Measurements from ENCODE around the gene RGS7. TPM values are rescaled to one million over a fixed set of nuclear protein-coding genes. Genes with fewer than 3 reads are reported as not detected.

RGS7 gene
- total and polyA plus RNA-seq, 9 donors = 0.05 to 0.25 (median 0.10) TPM; not detected in 5

GRCh38 chr1:241130881-241131280 lies 226.1 kb downstream of the RGS7 start:
- no peaks in the 10 kb centered on the region for H3K9me3 ChIP-seq (replicated peaks; ENCODE audit: control insufficient read depth, low read depth, low read length)
- no peak overlapping the region for H3K4me3 ChIP-seq (ENCODE audit: low read length)
- no peaks in the 10 kb centered on the region for H3K27me3 ChIP-seq (ENCODE audit: control insufficient read depth, insufficient read depth, low read length)
- H3K27ac ChIP-seq (ENCODE audit: low read length) = no peak overlapping the region
- H3K4me1 ChIP-seq (ENCODE audit: control insufficient read depth, insufficient read depth, low read length) = no peaks in the 10 kb centered on the region
- DNase-seq = no peak
- WGBS (ENCODE audit: insufficient coverage) = no CpG with 5 or more reads among the region's 3 CpGs
- H3K36me3 ChIP-seq (ENCODE audit: control insufficient read depth, insufficient read depth, low read length) = no peaks in the 10 kb centered on the region

- 48% methylated on average over 2 of the region's 11 CpGs for WGBS (ENCODE audit: insufficient coverage)
- no peak for DNase-seq
- Histone ChIP-seq H3K4me1 (ENCODE audit: control insufficient read depth, insufficient read depth, low read length) (no peaks in the 10 kb centered on the region), H3K9me3 (replicated peaks; ENCODE audit: control insufficient read depth, low read depth, low read length) (no peaks in the 10 kb centered on the region), H3K4me3 (ENCODE audit: low read length) (no peak overlapping the region), H3K36me3 (ENCODE audit: control insufficient read depth, insufficient read depth, low read length) (no peaks in the 10 kb centered on the region), H3K27ac (ENCODE audit: low read length) (no peak overlapping the region), H3K27me3 (ENCODE audit: control insufficient read depth, insufficient read depth, low read length) (no peaks in the 10 kb centered on the region)
These were observed 227.6 kb downstream of the RGS7 start for GRCh38 chr1:241129207-241129960.

GRCh38 chr1:241125286-241125685 lies 231.7 kb downstream of the RGS7 start:
- H3K27me3 ChIP-seq (ENCODE audit: control insufficient read depth, insufficient read depth, low read length) = no peaks in the 10 kb centered on the region
- no peaks in the 10 kb centered on the region for H3K36me3 ChIP-seq (ENCODE audit: control insufficient read depth, insufficient read depth, low read length)
- H3K27ac ChIP-seq (ENCODE audit: low read length) = no peak overlapping the region
- H3K4me1 ChIP-seq (ENCODE audit: control insufficient read depth, insufficient read depth, low read length) = no peaks in the 10 kb centered on the region
- WGBS (ENCODE audit: insufficient coverage) = 91% methylated on average over 2 of the region's 2 CpGs
- DNase-seq = no peak
- H3K9me3 ChIP-seq (replicated peaks; ENCODE audit: control insufficient read depth, low read depth, low read length) = no peaks in the 10 kb centered on the region
- H3K4me3 ChIP-seq (ENCODE audit: low read length) = no peak overlapping the region

- no peaks in the 10 kb centered on the region for H3K4me1 ChIP-seq (ENCODE audit: control insufficient read depth, insufficient read depth, low read length)
- H3K4me3 ChIP-seq (ENCODE audit: low read length) = no peak overlapping the region
- H3K27me3 ChIP-seq (ENCODE audit: control insufficient read depth, insufficient read depth, low read length) = no peaks in the 10 kb centered on the region
- WGBS (ENCODE audit: insufficient coverage) = 78% methylated on average over 1 of the region's 3 CpGs
- no peak overlapping the region for H3K27ac ChIP-seq (ENCODE audit: low read length)
- DNase-seq = no peak
- no peaks in the 10 kb centered on the region for H3K9me3 ChIP-seq (replicated peaks; ENCODE audit: control insufficient read depth, low read depth, low read length)
- H3K36me3 ChIP-seq (ENCODE audit: control insufficient read depth, insufficient read depth, low read length) = no peaks in the 10 kb centered on the region
These were observed 239.0 kb downstream of the RGS7 start for GRCh38 chr1:241118049-241118448.

- no peak overlapping the region for H3K4me3 ChIP-seq (ENCODE audit: low read length)
- H3K27me3 ChIP-seq (ENCODE audit: control insufficient read depth, insufficient read depth, low read length) = no peaks in the 10 kb centered on the region
- no peaks in the 10 kb centered on the region for H3K9me3 ChIP-seq (replicated peaks; ENCODE audit: control insufficient read depth, low read depth, low read length)
- H3K36me3 ChIP-seq (ENCODE audit: control insufficient read depth, insufficient read depth, low read length) = no peaks in the 10 kb centered on the region
- no peak for DNase-seq
- no peaks in the 10 kb centered on the region for H3K4me1 ChIP-seq (ENCODE audit: control insufficient read depth, insufficient read depth, low read length)
- no peak overlapping the region for H3K27ac ChIP-seq (ENCODE audit: low read length)
- WGBS (ENCODE audit: insufficient coverage) = 73% methylated on average over 2 of the region's 5 CpGs
These were observed 241.2 kb downstream of the RGS7 start for GRCh38 chr1:241115784-241116183.

- H3K27ac ChIP-seq (ENCODE audit: low read length) = no peak overlapping the region
- H3K9me3 ChIP-seq (replicated peaks; ENCODE audit: control insufficient read depth, low read depth, low read length) = no peaks in the 10 kb centered on the region
- H3K36me3 ChIP-seq (ENCODE audit: control insufficient read depth, insufficient read depth, low read length) = no peaks in the 10 kb centered on the region
- H3K27me3 ChIP-seq (ENCODE audit: control insufficient read depth, insufficient read depth, low read length) = no peaks in the 10 kb centered on the region
- DNase-seq = no peak
- no CpG with 5 or more reads among the region's 1 CpG for WGBS (ENCODE audit: insufficient coverage)
- no peaks in the 10 kb centered on the region for H3K4me1 ChIP-seq (ENCODE audit: control insufficient read depth, insufficient read depth, low read length)
- no peak overlapping the region for H3K4me3 ChIP-seq (ENCODE audit: low read length)
These were observed 242.2 kb downstream of the RGS7 start for GRCh38 chr1:241114699-241115233.

- Histone ChIP-seq H3K27ac (ENCODE audit: low read length) (no peak overlapping the region), H3K36me3 (ENCODE audit: control insufficient read depth, insufficient read depth, low read length) (no peaks in the 10 kb centered on the region), H3K27me3 (ENCODE audit: control insufficient read depth, insufficient read depth, low read length) (no peaks in the 10 kb centered on the region), H3K4me3 (ENCODE audit: low read length) (no peak overlapping the region), H3K9me3 (replicated peaks; ENCODE audit: control insufficient read depth, low read depth, low read length) (no peaks in the 10 kb centered on the region), H3K4me1 (ENCODE audit: control insufficient read depth, insufficient read depth, low read length) (no peaks in the 10 kb centered on the region)
- WGBS (ENCODE audit: insufficient coverage) = no CpG with 5 or more reads among the region's 5 CpGs
- DNase-seq = no peak
These were observed 243.4 kb downstream of the RGS7 start for GRCh38 chr1:241113557-241113956.

- 84% methylated on average over 5 of the region's 7 CpGs for WGBS (ENCODE audit: insufficient coverage)
- Histone ChIP-seq H3K27ac (ENCODE audit: low read length) (no peak overlapping the region), H3K9me3 (replicated peaks; ENCODE audit: control insufficient read depth, low read depth, low read length) (no peaks in the 10 kb centered on the region), H3K4me3 (ENCODE audit: low read length) (no peak overlapping the region), H3K36me3 (ENCODE audit: control insufficient read depth, insufficient read depth, low read length) (no peaks in the 10 kb centered on the region), H3K4me1 (ENCODE audit: control insufficient read depth, insufficient read depth, low read length) (no peaks in the 10 kb centered on the region), H3K27me3 (ENCODE audit: control insufficient read depth, insufficient read depth, low read length) (no peaks in the 10 kb centered on the region)
- DNase-seq = no peak
These were observed 248.0 kb downstream of the RGS7 start for GRCh38 chr1:241109039-241109438.

GRCh38 chr1:241105147-241105546 lies 251.9 kb downstream of the RGS7 start:
- no CpG with 5 or more reads among the region's 3 CpGs for WGBS (ENCODE audit: insufficient coverage)
- H3K4me3 ChIP-seq (ENCODE audit: low read length) = no peak overlapping the region

GRCh38 chr1:241102664-241103063 lies 254.3 kb downstream of the RGS7 start:
- WGBS (ENCODE audit: insufficient coverage) = no CpG with 5 or more reads among the region's 1 CpG

More at GRCh38 chr1:241105147-241105546, 251.9 kb downstream of the RGS7 start:
- no peak for DNase-seq
- Histone ChIP-seq H3K27ac (ENCODE audit: low read length) (no peak overlapping the region), H3K27me3 (ENCODE audit: control insufficient read depth, insufficient read depth, low read length) (no peaks in the 10 kb centered on the region), H3K4me1 (ENCODE audit: control insufficient read depth, insufficient read depth, low read length) (no peaks in the 10 kb centered on the region), H3K9me3 (replicated peaks; ENCODE audit: control insufficient read depth, low read depth, low read length) (no peaks in the 10 kb centered on the region), H3K36me3 (ENCODE audit: control insufficient read depth, insufficient read depth, low read length) (no peaks in the 10 kb centered on the region)

More at GRCh38 chr1:241102664-241103063, 254.3 kb downstream of the RGS7 start:
- Histone ChIP-seq H3K27ac (ENCODE audit: low read length) (no peak overlapping the region), H3K36me3 (ENCODE audit: control insufficient read depth, insufficient read depth, low read length) (no peaks in the 10 kb centered on the region), H3K9me3 (replicated peaks; ENCODE audit: control insufficient read depth, low read depth, low read length) (no peaks in the 10 kb centered on the region), H3K27me3 (ENCODE audit: control insufficient read depth, insufficient read depth, low read length) (no peaks in the 10 kb centered on the region), H3K4me1 (ENCODE audit: control insufficient read depth, insufficient read depth, low read length) (no peaks in the 10 kb centered on the region), H3K4me3 (ENCODE audit: low read length) (no peak overlapping the region)
- DNase-seq = no peak
